HCEC 1CT (cell line): ENCODE measurements around the gene ZNF485.
A peak's percentile ranks its signal among the peaks of the same experiment; 100 is the strongest.
"Not testable (repeated sequence)": the region's sequence is repeated elsewhere in the genome, so short reads cannot be mapped to it uniquely, and the experiment has no call there.

ENCODE experiments used
- DNase-seq: peaks from one replicate; pipeline ENCODE4 v3.0.0-alpha.2; 2017

The ZNF485 gene

GRCh38 chr10:43606323-43607198 is at the start of gene ZNF485:
Gene ZNF485 (plus strand): TSS chr10:43606438. CDS start chr10:43607051, 613 bp downstream.
- peak; percentile 73 for DNase-seq

GRCh38 chr10:43557214-43557613 is 49.0 kb upstream of the ZNF485 start:
- no peak for DNase-seq

- DNase-seq, result no peak
Observed at GRCh38 chr10:43569681-43570080, 36.6 kb upstream of the ZNF485 start.

GRCh38 chr10:43570971-43571370 is 35.3 kb upstream of the ZNF485 start:
- DNase-seq, result no peak

GRCh38 chr10:43573250-43574000 is 32.8 kb upstream of the ZNF485 start:
- peak; percentile 31 for DNase-seq

- DNase-seq, result peak; percentile 94
Observed at GRCh38 chr10:43574001-43574892, 32.0 kb upstream of the ZNF485 start, which contains the start of gene ZNF239. Gene ZNF239 (minus strand): TSS chr10:43574616. CDS start chr10:43558079, 16,537 bp downstream.

GRCh38 chr10:43574906-43575305 is 31.3 kb upstream of the ZNF485 start:
- DNase-seq, result no peak

- DNase-seq, result no peak
Observed at GRCh38 chr10:43576062-43576461, 30.2 kb upstream of the ZNF485 start.

GRCh38 chr10:43576580-43576979 is 29.7 kb upstream of the ZNF485 start:
- DNase-seq, result no peak

- no peak for DNase-seq
Observed at GRCh38 chr10:43584051-43584450, 22.2 kb upstream of the ZNF485 start.

GRCh38 chr10:43585046-43585445 is 21.2 kb upstream of the ZNF485 start:
- peak; percentile 74 for DNase-seq

GRCh38 chr10:43585981-43586729 is 20.1 kb upstream of the ZNF485 start:
- no peak for DNase-seq

GRCh38 chr10:43586730-43587115 is 19.5 kb upstream of the ZNF485 start:
- not testable (repeated sequence) for DNase-seq

- no peak for DNase-seq
Observed at GRCh38 chr10:43591303-43591904, 14.8 kb upstream of the ZNF485 start.

GRCh38 chr10:43594944-43595589 is 11.2 kb upstream of the ZNF485 start:
- DNase-seq, result no peak

- no peak for DNase-seq
Observed at GRCh38 chr10:43595739-43596298, 10.4 kb upstream of the ZNF485 start.

- DNase-seq, result no peak
Observed at GRCh38 chr10:43596546-43596945, 9.7 kb upstream of the ZNF485 start.

- DNase-seq, result no peak
Observed at GRCh38 chr10:43598446-43598845, 7.8 kb upstream of the ZNF485 start.

GRCh38 chr10:43599333-43599732 is 6.9 kb upstream of the ZNF485 start:
- no peak for DNase-seq

GRCh38 chr10:43601576-43601975 is 4.7 kb upstream of the ZNF485 start:
- not testable (repeated sequence) for DNase-seq

- no peak for DNase-seq
Observed at GRCh38 chr10:43605850-43606322, 352 bp upstream of the ZNF485 start.
